Suprapubic skin (tissue), 4 donors: Measurements from ENCODE around the gene GCNT2. TPM values are rescaled to one million over a fixed set of nuclear protein-coding genes. Genes with fewer than 3 reads are reported as not detected.

ENCODE experiments used
- DNase-seq, 2 donors: peaks; one replicate each; pipeline ENCODE4 v3.0.0-alpha.2; 2019; ENCODE audit warnings: low spot score in 2 of 2
- H3K27ac ChIP-seq: fragments of 200-600 bp; sonication (generic); one replicate; pipeline ENCODE4 v1.5.1; 2019
- H3K27me3 ChIP-seq: fragments of 200-600 bp; sonication (generic); one replicate; pipeline ENCODE4 v1.5.1; 2019
- H3K36me3 ChIP-seq: fragments of 200-600 bp; sonication (generic); one replicate; pipeline ENCODE4 v1.5.1; 2019
- H3K4me1 ChIP-seq: fragments of 200-600 bp; sonication (generic); one replicate; pipeline ENCODE4 v1.5.1; 2019
- H3K4me3 ChIP-seq: fragments of 200-600 bp; sonication (generic); one replicate; pipeline ENCODE4 v1.5.1; 2019; ENCODE audit warnings: mild to moderate bottlenecking
- H3K9me3 ChIP-seq: fragments of 200-600 bp; sonication (generic); one replicate; pipeline ENCODE4 v1.5.1; 2019
- EP300 ChIP-seq: sonication (generic); formaldehyde crosslinking; IDR thresholded peaks from one replicate; pipeline ENCODE4 v1.6.1; 2017; ENCODE audit warnings: antibody characterized with exemption
- POLR2A ChIP-seq, 2 donors: fragments of 450-650 bp; IDR thresholded peaks; one replicate each; pipeline ENCODE4 v1.6.1; 2017; ENCODE audit warnings: antibody characterized with exemption in 2 of 2, mild to moderate bottlenecking in 2 of 2, moderate library complexity in 2 of 2
- POLR2AphosphoS5 ChIP-seq, 3 donors: sonication (generic); formaldehyde crosslinking; IDR thresholded peaks; one replicate each; pipeline ENCODE4 v1.6.1; 2017; ENCODE audit warnings: antibody characterized with exemption in 3 of 3
- WGBS: methylation state at CpG from one replicate; pipeline ENCODE4 v1.1.5; 2018; 5-methylcytosine and 5-hydroxymethylcytosine counted together
- total RNA-seq, 4 donors: library from RNA; depleted of rRNA; stranded (reverse); fragments of >200 nt; gene quantifications; one replicate each; pipeline ENCODE4 v1.1.0, GENCODE V29; 2016
- TF ChIP-seq, protein P1 (sequence below), 2 donors: fragments of 200-600 bp in 1 of 2; fragments of 450-650 bp in 1 of 2; sonication (generic) in 1 of 2; IDR thresholded peaks; one replicate each; pipeline ENCODE4 v1.5.1; 2016 to 2019; ENCODE audit warnings: antibody characterized with exemption in 2 of 2, mild to moderate bottlenecking in 1 of 2, moderate library complexity in 1 of 2

GCNT2 gene
- total RNA-seq, 4 donors from 2014 or later, result 8.0 to 37.4 (median 14.4) TPM

DNA sequence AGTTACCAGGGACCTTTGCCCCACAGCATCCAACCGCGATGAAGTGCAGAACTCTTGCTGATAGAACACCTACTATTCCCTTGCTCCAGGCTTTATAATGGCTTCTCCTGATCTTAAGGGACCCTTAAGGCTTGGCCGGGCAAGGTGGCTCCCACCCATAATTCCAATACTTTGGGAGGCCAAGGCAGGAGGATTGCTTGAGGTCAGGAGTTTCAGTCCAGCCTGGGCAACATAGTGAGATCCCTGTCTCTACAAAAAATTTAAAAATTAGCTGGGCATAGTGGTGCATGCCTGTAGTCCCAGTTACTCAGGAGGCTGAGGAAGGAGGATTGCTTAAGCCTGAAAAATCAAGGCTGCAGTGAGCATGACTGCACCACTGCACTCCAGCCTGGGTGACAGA lies 68.8 kb downstream of the GCNT2 start:
- no peaks in the 10 kb centered on the region for H3K27me3 ChIP-seq
- no peaks in the 10 kb centered on the region for H3K36me3 ChIP-seq
- DNase-seq, result no peak
- no peak overlapping the region for H3K4me3 ChIP-seq
- H3K4me1 ChIP-seq, result no peaks in the 10 kb centered on the region
- H3K27ac ChIP-seq, result no peak overlapping the region
- H3K9me3 ChIP-seq, result no peaks in the 10 kb centered on the region
- TF ChIP-seq POLR2AphosphoS5 (IDR thresholded peaks at IDR 0.05) (no peak), POLR2A (IDR thresholded peaks at IDR 0.05) (no peak), EP300 (no peak)
- TF ChIP-seq, protein P1, sequence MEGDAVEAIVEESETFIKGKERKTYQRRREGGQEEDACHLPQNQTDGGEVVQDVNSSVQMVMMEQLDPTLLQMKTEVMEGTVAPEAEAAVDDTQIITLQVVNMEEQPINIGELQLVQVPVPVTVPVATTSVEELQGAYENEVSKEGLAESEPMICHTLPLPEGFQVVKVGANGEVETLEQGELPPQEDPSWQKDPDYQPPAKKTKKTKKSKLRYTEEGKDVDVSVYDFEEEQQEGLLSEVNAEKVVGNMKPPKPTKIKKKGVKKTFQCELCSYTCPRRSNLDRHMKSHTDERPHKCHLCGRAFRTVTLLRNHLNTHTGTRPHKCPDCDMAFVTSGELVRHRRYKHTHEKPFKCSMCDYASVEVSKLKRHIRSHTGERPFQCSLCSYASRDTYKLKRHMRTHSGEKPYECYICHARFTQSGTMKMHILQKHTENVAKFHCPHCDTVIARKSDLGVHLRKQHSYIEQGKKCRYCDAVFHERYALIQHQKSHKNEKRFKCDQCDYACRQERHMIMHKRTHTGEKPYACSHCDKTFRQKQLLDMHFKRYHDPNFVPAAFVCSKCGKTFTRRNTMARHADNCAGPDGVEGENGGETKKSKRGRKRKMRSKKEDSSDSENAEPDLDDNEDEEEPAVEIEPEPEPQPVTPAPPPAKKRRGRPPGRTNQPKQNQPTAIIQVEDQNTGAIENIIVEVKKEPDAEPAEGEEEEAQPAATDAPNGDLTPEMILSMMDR (IDR thresholded peaks at IDR 0.05), result no peak
- WGBS, result 96% methylated on average over 3 of the region's 3 CpGs

DNA sequence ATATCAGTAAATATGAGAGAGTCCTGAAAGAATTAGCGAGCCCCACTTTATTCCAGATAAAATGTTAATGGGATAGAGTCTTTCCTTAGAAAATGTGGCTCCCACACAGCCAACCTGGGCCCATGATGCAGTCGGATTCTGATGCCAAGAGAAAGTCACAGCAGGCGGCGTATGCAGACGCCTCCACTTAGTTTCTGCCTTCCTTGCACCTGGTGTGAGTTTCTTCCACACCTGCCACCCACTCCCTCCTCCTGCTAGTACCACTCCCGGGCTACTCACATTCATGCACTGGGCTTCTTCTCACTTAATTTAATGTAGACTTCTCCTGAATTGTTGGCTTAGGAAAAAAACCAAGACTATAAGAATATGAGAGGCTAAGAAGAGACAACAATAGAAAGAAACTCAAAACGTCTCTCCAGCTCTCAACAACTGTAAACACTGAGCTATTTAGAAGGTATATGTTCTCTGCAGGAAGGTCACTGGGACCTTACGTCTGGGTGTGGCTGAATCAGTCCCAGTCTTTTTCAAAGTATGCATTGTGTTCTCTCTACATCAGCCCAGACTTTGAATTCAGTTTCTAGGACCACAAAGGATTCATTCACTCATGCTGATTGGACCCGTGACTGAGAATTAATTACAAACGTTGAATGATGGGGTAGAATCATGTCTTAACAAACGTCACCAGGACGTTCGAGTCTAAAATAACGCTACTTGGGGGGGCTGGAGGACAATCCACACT lies 70.4 kb downstream of the GCNT2 start:
- no peaks in the 10 kb centered on the region for H3K4me1 ChIP-seq
- H3K36me3 ChIP-seq, result no peaks in the 10 kb centered on the region
- H3K9me3 ChIP-seq, result no peaks in the 10 kb centered on the region
- TF ChIP-seq, protein P1 (IDR thresholded peaks at IDR 0.05), result no peak
- TF ChIP-seq POLR2AphosphoS5 (IDR thresholded peaks at IDR 0.05) (no peak), EP300 (no peak), POLR2A (IDR thresholded peaks at IDR 0.05) (no peak)
- no peaks in the 10 kb centered on the region for H3K27me3 ChIP-seq
- WGBS, result 77% methylated on average over 14 of the region's 14 CpGs
- H3K27ac ChIP-seq, result no peak overlapping the region
- no peak overlapping the region for H3K4me3 ChIP-seq
- no peak for DNase-seq

DNA sequence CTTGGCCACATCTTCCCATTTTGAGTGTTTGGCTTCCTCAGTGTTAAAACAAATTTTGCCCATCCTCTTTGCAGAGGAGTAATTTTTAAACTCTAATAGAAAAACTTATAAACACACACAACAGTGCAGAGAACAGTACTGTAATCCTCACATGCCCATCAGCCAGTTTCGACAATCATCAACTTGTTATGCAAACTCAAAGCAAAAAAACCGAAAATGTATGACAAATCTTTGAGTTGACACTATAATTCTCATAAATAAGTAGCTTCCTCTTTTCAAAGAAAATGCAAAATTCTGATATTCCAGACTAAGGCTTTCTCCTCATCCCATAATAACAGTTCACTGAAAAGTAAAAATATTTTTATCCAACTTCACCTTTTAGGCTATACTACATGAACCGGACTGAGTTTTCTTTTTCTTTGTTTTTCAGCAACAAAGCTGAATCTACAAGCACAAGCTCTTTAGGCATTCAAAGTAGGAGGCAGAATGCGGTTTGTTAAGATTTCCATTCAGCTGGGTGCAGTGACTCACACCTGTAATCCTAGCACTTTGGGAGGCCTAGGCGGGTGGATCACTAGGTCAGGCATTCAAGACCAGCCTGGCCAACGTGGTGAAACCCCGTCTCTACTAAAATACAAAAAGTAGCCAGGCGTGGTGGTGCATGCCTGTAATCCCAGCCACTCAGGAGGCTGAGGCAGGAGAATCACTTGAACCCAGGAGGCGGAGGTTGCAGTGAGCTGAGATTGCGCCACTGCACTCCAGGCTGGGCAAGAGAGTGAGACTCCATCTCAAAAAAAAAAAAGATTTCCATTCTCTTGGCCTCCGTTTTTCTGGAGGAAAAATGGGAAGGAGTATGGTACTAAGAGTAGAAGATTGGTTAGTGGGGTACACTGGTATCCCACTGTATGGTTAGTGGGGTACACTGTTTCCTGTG lies 74.8 kb downstream of the GCNT2 start:
- Histone ChIP-seq H3K4me1 (no peaks in the 10 kb centered on the region), H3K36me3 (no peaks in the 10 kb centered on the region), H3K9me3 (no peaks in the 10 kb centered on the region), H3K27ac (no peak overlapping the region), H3K4me3 (no peak overlapping the region), H3K27me3 (no peaks in the 10 kb centered on the region)
- DNase-seq, result no peak
- TF ChIP-seq EP300 (no peak), POLR2AphosphoS5 (IDR thresholded peaks at IDR 0.05) (no peak), POLR2A (IDR thresholded peaks at IDR 0.05) (no peak)
- TF ChIP-seq, protein P1 (IDR thresholded peaks at IDR 0.05), result no peak
- 85% methylated on average over 11 of the region's 11 CpGs for WGBS

DNA sequence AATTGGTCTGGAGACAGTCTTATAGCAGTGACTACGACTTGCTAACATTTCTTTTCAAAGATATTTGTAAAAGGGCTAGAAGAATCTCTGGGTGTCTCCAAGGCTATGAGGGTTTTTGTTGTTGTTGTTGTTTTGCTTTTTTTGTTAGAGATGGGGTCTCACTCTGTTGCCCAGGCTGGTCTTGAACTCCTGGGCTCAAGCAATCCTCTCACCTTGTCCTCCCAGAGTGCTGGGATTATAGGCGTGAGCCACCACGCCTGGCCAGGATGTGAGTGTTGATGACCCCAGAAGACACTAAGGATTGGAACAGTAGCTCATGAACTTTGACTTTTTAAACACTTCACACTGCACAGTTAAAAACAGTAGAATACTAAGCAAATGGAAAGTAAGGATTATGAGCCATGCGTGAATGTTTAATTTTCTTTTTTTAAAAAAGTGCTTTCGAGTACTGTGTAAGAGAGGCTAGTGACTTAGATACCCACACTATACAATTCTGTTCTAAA lies 76.4 kb downstream of the GCNT2 start:
- Histone ChIP-seq H3K9me3 (no peaks in the 10 kb centered on the region), H3K36me3 (no peaks in the 10 kb centered on the region), H3K27me3 (no peaks in the 10 kb centered on the region), H3K4me3 (no peak overlapping the region), H3K4me1 (no peaks in the 10 kb centered on the region), H3K27ac (no peak overlapping the region)
- TF ChIP-seq, protein P1 (IDR thresholded peaks at IDR 0.05), result no peak
- TF ChIP-seq EP300 (no peak), POLR2A (IDR thresholded peaks at IDR 0.05) (no peak), POLR2AphosphoS5 (IDR thresholded peaks at IDR 0.05) (no peak)
- no peak for DNase-seq
- 83% methylated on average over 5 of the region's 5 CpGs for WGBS
